Measurements from ENCODE around the gene CCR6.
A peak's percentile ranks its signal among the peaks of the same experiment; 100 is the strongest.

CCR6 gene

DNA sequence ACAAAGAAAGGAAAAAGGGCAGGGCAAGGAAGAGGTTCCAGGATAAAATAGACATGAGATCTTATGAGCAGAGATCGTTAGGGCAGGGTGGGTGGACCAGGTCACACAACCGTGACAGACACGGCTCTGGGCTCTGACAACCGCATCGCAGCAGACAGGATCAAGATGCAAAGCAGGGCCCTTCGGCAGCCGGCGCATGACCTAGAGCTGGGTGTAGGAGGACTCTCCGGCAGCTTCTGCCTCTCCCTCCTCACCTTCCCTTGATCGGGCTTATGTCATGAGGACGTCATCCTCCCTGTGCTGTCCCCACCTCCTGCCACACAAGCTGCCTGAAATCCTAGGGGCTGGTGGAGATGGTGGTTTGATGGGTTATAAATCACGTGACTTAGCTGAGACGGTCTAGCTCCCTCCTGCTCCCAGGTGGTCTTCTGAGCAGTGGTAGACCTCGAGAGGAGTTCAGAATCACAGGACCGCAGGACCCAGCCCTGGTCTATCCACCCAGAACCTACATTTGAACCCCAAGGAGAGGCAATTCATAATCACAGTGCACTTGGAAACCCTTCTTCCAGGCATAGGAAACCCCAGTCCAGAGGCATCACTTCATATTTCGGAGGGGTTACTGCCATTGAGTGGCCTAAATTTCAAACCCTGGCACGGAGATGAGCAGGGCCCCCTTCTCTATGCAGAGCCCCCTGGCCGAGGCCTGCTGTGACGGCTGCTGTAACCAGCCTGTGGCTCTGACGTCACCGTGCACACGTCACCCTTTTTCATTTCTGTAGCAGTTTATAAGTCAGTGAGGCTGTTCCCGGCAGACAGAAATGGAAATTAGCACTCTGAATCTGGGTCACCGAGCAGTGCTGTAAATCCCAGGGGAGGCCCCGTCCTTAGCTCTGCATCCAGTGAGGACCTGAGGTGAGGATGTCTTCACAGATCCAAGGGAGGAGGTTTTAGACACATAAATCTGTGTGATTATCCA lies 8.7 kb upstream of the CCR6 start:
- H3K4me3 ChIP-seq (replicated peaks; ENCODE audit: low read depth, low read length) = no peak overlapping the region
- DNase-seq (ENCODE audit: low read depth) = no peak
- TF ChIP-seq, protein P1, sequence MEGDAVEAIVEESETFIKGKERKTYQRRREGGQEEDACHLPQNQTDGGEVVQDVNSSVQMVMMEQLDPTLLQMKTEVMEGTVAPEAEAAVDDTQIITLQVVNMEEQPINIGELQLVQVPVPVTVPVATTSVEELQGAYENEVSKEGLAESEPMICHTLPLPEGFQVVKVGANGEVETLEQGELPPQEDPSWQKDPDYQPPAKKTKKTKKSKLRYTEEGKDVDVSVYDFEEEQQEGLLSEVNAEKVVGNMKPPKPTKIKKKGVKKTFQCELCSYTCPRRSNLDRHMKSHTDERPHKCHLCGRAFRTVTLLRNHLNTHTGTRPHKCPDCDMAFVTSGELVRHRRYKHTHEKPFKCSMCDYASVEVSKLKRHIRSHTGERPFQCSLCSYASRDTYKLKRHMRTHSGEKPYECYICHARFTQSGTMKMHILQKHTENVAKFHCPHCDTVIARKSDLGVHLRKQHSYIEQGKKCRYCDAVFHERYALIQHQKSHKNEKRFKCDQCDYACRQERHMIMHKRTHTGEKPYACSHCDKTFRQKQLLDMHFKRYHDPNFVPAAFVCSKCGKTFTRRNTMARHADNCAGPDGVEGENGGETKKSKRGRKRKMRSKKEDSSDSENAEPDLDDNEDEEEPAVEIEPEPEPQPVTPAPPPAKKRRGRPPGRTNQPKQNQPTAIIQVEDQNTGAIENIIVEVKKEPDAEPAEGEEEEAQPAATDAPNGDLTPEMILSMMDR (IDR thresholded peaks at IDR 0.05; ENCODE audit: low read length, missing control alignments) = no peak

DNA sequence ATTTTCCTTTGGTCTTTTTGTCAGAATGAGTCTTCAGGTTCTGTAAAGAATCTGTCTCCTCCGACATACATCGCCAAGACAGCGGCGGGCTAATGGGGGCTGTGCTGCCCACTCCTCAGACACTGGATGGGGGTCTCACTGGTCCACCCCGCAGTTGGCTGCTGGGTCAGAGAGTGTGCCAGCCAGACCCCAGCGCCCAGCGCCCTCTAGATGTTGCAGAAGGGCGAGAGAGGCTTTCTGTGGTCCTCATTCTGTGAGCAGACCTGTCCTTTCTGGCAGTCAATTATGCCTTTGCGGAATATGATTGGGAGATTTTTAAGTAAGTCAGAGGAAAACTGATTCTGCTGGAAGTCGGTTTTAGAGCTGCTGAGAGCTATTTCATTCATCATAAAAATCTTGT lies 7.8 kb upstream of the CCR6 start:
- no peak overlapping the region for H3K4me3 ChIP-seq (replicated peaks; ENCODE audit: low read depth, low read length)
- TF ChIP-seq, protein P1 (IDR thresholded peaks at IDR 0.05; ENCODE audit: low read length, missing control alignments) = no peak
- DNase-seq (ENCODE audit: low read depth) = no peak

DNA sequence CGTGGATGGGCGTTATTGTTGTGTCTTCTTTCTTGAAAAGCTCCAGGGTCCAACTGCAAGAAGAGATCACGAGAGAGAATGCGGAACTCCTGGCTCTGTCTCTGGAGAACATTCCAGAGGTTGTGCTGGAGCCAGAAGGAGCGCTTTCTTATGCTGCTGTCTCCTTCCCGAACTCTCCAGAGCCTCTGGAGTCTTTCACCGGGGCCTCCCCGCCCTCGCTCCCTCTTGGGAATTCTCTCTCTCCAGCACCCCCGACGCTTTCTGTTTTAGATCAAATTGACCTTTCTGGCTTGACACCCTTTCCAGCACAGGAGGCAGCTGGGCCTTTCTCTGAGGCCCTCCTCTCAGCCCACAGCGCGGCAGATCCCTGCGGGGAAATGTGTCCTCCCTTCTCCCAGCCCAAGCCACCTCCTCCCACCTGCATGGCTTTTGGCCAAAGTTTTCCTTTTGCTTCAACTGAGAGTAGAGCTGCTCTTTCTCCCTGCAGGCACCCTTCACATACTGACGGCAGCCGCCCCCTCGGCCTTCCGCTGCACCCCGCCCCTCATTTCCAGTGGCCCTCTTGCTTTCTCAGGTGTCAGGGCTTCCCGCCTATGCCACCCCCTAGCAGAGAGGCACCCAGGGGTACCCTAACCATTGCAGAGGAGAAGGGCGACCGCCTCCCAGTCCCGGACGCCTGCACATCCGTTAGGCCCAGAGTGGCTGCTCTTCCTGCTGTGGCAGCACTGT lies 6.6 kb upstream of the CCR6 start:
- no peak overlapping the region for H3K4me3 ChIP-seq (replicated peaks; ENCODE audit: low read depth, low read length)
- TF ChIP-seq, protein P1 (IDR thresholded peaks at IDR 0.05; ENCODE audit: low read length, missing control alignments) = no peak
- peak; percentile 14 for DNase-seq (ENCODE audit: low read depth)

DNA sequence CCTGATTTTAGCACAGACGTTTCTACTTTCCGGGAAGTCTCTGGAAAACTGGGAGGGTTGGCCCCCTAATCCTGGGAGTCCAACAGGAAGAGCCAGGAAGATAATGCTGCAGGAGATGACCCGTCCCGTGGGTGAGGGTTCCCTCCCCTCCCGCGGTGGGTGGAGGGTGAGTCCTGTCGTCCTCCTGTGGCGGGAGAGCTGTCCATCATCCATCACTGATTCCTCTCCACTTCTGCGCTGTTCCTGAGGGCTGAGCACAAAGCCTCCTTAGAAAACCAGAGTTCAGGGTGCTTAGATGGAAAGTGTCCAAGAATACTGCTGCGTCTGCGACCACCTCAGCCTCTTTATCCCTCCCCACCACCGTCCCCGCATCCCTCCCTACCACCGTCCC lies 6.1 kb upstream of the CCR6 start:
- DNase-seq (ENCODE audit: low read depth) = no peak
- TF ChIP-seq, protein P1 (IDR thresholded peaks at IDR 0.05; ENCODE audit: low read length, missing control alignments) = no peak
- no peak overlapping the region for H3K4me3 ChIP-seq (replicated peaks; ENCODE audit: low read depth, low read length)

DNA sequence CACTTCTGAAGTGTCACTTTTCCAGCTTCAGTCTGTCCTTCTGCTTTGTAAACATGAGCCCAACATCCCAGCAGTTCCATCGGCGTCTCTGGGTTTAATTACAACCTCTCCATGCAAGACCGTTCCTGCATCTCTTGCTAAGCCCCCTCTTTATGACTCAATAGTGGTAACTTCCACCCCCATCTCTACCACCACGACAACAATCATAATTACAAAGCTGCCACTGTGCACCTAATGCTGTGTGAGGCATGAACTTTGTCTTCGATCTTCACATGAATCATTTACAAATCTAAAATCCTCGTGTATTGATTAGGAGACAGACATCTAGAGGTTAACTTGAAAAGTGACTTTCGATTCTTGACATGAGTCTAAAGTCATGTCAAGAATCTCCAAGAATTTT lies 4.9 kb upstream of the CCR6 start:
- no peak for DNase-seq (ENCODE audit: low read depth)
- H3K4me3 ChIP-seq (replicated peaks; ENCODE audit: low read depth, low read length) = no peak overlapping the region

DNA sequence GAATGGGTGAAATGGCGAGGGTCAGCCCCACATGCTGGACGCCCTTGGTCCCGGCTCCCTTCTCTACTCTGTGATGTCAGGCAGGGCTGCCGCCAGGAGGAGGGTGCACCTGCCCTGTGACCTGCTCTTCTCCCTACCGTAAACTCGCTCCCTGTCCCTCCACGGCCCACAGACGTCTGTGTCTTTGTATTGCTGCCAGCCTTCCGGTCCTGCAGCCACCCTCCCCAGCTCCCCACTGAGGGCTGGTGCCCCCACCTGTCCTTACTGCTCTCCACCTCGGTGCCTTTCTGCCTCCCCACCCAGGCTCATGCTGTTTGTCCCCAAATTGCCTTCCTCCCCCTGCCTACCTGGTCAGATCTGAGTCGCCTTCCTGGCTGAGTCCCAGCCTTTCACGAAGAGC lies 4.1 kb upstream of the CCR6 start:
- DNase-seq (ENCODE audit: low read depth) = no peak
- H3K4me3 ChIP-seq (replicated peaks; ENCODE audit: low read depth, low read length) = no peak overlapping the region
- TF ChIP-seq, protein P1 (IDR thresholded peaks at IDR 0.05; ENCODE audit: low read length, missing control alignments) = no peak

More for the DNA sequence above, 4.9 kb upstream of the CCR6 start:
- TF ChIP-seq, protein P1 (IDR thresholded peaks at IDR 0.05; ENCODE audit: low read length, missing control alignments) = no peak

Measured in fibroblast of pulmonary artery (primary cell).